Glutamatergic neuron (in vitro differentiated cells): ENCODE results near the gene NF1. TPM values are rescaled to one million over a fixed set of nuclear protein-coding genes. Genes with fewer than 3 reads are reported as not detected.

Experiments
- DNase-seq: peaks from one replicate; pipeline ENCODE4 v3.0.0; 2022
- H3K27ac Mint-ChIP-seq: one replicate; pipeline ENCODE4 v1.8.0; 2020; ENCODE audit warnings: mild to moderate bottlenecking, mixed read lengths, inconsistent platforms; ENCODE audit not compliant: unreplicated experiment
- H3K27me3 Mint-ChIP-seq: one replicate; pipeline ENCODE4 v1.8.0; 2020; ENCODE audit warnings: mild to moderate bottlenecking, moderate library complexity, mixed read lengths, inconsistent platforms; ENCODE audit not compliant: unreplicated experiment
- H3K36me3 Mint-ChIP-seq: one replicate; pipeline ENCODE4 v1.8.0; 2020; ENCODE audit warnings: mild to moderate bottlenecking, mixed read lengths, inconsistent platforms; ENCODE audit not compliant: unreplicated experiment
- H3K4me1 Mint-ChIP-seq: one replicate; pipeline ENCODE4 v1.8.0; 2020; ENCODE audit warnings: mild to moderate bottlenecking, low read depth, mixed read lengths, inconsistent platforms; ENCODE audit not compliant: unreplicated experiment
- H3K4me3 Mint-ChIP-seq: one replicate; pipeline ENCODE4 v1.8.0; 2020; ENCODE audit warnings: mild to moderate bottlenecking, mixed read lengths, inconsistent platforms; ENCODE audit not compliant: unreplicated experiment
- H3K9me3 Mint-ChIP-seq: one replicate; pipeline ENCODE4 v1.8.0; 2020; ENCODE audit warnings: mild to moderate bottlenecking, moderate library complexity, mixed read lengths, inconsistent platforms; ENCODE audit not compliant: unreplicated experiment
- total RNA-seq: library from RNA; stranded (reverse); fragmentation: NEBNext Ultra II Directional; extraction: Animal tissue kit (Norgen Biotek cat#: 25700); gene quantifications from one replicate; pipeline ENCODE4 v1.2.1, GENCODE V29; 2021; ENCODE audit not compliant: unreplicated experiment
- TF ChIP-seq, protein P1 (sequence below): fragments of 200-600 bp; sonication (generic); IDR thresholded peaks from one replicate; pipeline ENCODE4 v1.5.0; 2021; ENCODE audit not compliant: partially characterized antibody, unreplicated experiment

The NF1 gene
- total RNA-seq, 1 donor from 2014 or later: 87.6 TPM

DNA sequence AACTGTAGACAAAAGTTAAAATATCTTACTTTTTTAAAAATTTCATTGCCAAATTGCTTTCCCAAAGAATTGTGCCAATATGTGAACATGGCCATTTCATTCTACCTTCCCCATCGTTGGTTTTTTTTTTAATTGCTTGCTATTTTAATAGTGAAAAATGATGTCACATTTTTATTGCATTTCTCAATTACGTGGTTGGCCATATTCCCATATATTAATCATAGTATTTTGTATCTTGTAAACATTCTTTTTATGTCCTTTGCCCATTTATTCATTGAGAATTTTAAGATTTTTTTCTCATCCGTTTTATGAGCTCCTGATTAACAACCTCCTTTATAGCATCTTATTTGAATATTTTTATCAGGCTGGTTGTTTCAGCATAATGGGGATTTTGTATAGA lies 195.0 kb downstream of the NF1 start:
- TF ChIP-seq, protein P1, sequence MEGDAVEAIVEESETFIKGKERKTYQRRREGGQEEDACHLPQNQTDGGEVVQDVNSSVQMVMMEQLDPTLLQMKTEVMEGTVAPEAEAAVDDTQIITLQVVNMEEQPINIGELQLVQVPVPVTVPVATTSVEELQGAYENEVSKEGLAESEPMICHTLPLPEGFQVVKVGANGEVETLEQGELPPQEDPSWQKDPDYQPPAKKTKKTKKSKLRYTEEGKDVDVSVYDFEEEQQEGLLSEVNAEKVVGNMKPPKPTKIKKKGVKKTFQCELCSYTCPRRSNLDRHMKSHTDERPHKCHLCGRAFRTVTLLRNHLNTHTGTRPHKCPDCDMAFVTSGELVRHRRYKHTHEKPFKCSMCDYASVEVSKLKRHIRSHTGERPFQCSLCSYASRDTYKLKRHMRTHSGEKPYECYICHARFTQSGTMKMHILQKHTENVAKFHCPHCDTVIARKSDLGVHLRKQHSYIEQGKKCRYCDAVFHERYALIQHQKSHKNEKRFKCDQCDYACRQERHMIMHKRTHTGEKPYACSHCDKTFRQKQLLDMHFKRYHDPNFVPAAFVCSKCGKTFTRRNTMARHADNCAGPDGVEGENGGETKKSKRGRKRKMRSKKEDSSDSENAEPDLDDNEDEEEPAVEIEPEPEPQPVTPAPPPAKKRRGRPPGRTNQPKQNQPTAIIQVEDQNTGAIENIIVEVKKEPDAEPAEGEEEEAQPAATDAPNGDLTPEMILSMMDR: no peak
- Mint-ChIP-seq H3K27ac (no peak overlapping the region), H3K4me3 (no peak overlapping the region), H3K36me3 (no peaks in the 10 kb centered on the region), H3K4me1 (no peaks in the 10 kb centered on the region), H3K9me3 (no peaks in the 10 kb centered on the region), H3K27me3 (no peaks in the 10 kb centered on the region)
- DNase-seq: no peak

DNA sequence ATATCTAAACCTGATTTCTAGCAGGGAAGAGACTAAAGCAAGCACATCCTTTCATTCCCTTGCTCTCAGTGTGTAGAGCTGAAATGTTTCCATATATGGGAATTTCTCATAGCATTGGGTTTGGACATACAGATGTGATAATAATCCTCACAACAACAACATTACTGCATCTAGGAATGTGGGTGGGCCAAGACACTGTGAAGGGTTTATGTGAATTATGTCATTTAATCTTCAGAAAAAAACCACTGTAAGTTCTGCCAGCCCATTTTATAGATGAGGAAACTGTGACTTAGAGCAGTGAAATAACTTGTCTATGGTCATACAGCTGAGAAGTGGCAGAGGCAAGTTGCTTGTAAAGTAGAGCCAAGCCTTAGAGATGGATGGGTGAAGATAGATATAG lies 197.0 kb downstream of the NF1 start:
- Mint-ChIP-seq H3K4me1 (peaks cover 6% of the 10 kb centered on the region), H3K9me3 (peaks cover 1% of the 10 kb centered on the region), H3K27me3 (no peaks in the 10 kb centered on the region), H3K27ac (no peak overlapping the region), H3K36me3 (no peaks in the 10 kb centered on the region), H3K4me3 (no peak overlapping the region)
- DNase-seq: no peak
- TF ChIP-seq, protein P1: no peak

DNA sequence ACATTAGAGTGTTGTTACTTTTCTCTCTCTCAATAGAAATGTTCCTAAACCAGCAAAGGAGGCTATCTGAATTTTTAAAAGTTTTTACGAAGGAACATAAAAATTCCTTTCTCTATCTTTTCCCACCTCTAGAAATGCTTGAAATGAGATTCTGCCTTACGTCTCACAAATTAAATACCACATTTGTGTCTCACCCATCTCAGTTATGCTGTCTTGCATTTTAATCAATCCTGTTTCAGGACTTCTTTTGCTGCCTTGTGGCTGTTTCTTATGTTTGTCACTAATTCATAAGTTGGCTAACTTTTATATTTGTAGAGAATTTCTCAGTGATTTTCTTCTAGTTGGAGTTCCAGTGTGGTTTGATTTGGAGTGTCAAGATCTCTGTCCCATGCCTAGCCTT lies 198.8 kb downstream of the NF1 start:
- no peaks in the 10 kb centered on the region for H3K36me3 Mint-ChIP-seq
- H3K27ac Mint-ChIP-seq: no peak overlapping the region
- TF ChIP-seq, protein P1: no peak
- peaks cover 6% of the 10 kb centered on the region for H3K4me1 Mint-ChIP-seq
- H3K4me3 Mint-ChIP-seq: no peak overlapping the region
- DNase-seq: no peak
- H3K27me3 Mint-ChIP-seq: no peaks in the 10 kb centered on the region
- H3K9me3 Mint-ChIP-seq: peaks cover 1% of the 10 kb centered on the region

DNA sequence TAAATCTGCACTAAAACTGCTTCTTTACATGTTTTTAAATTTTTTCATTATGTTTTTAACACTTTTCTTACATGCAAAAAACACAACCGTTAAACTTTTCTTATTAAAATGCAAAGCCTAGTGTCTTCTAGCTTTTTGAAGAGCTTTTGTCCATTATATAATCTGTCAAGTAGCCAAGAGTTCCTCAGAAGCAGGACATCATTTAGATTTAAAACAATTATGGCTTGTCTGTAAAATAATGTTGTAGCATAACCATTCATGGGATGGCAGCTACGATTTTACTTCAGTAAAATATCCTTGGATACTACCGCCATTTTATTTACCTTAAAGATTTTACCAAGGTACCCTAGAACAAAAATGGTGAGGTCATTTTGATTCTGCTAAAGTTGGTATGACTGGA lies 199.5 kb downstream of the NF1 start:
- Mint-ChIP-seq H3K9me3 (peaks cover 1% of the 10 kb centered on the region), H3K36me3 (no peaks in the 10 kb centered on the region), H3K4me1 (peaks cover 6% of the 10 kb centered on the region), H3K27me3 (no peaks in the 10 kb centered on the region), H3K4me3 (no peak overlapping the region), H3K27ac (no peak overlapping the region)
- TF ChIP-seq, protein P1: no peak
- DNase-seq: no peak

DNA sequence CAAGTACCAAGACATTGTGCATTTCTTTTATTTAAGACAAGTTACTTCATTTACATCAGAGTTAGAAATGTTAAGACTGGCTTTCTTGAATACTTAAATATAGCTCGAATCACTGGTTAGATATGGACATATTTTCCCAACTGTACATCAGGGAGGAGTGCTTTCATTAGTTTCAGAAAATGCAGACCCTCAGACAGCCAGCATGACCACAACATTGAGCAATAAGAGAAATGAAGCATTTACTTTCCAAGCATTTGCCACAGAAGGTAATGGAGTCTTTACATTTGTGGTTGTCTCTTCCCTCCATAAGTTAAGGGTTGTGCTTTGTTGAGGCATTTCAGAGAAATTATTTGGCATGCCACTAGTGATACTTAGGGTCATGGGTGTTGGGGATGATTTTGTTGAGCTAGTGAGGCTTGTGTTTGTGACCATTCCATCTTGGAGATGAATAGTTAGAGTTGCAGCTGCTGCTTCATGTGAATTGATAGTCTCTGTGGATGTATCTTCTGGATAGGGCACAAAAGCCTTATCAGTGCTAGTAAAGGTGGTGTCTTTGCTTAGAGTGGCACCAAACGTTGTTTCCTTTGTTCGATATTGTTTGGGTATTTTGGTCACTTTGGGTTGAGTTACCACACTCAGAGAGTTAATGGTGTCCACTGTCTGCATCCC lies 200.2 kb downstream of the NF1 start:
- Mint-ChIP-seq H3K4me1 (peaks cover 6% of the 10 kb centered on the region), H3K27me3 (no peaks in the 10 kb centered on the region), H3K4me3 (no peak overlapping the region), H3K27ac (no peak overlapping the region), H3K36me3 (no peaks in the 10 kb centered on the region), H3K9me3 (peaks cover 1% of the 10 kb centered on the region)
- DNase-seq: no peak
- TF ChIP-seq, protein P1: no peak
